Activated naive CD8-positive, alpha-beta T cell (primary cell): Measurements from ENCODE around the gene MAP4K3.
A peak's percentile ranks its signal among the peaks of the same experiment; 100 is the strongest.
"Not testable (repeated sequence)": the region's sequence is repeated elsewhere in the genome, so short reads cannot be mapped to it uniquely, and the experiment has no call there.

Experiments
- H3K27ac Mint-ChIP-seq: one replicate; pipeline ENCODE4 v1.8.0; 2021; ENCODE audit warnings: mixed read lengths
- H3K27me3 Mint-ChIP-seq: one replicate; pipeline ENCODE4 v1.8.0; 2021; ENCODE audit warnings: mixed read lengths
- H3K36me3 Mint-ChIP-seq: one replicate; pipeline ENCODE4 v1.8.0; 2021; ENCODE audit warnings: mixed read lengths
- H3K4me1 Mint-ChIP-seq: one replicate; pipeline ENCODE4 v1.8.0; 2021; ENCODE audit warnings: low read depth, mixed read lengths
- H3K4me3 Mint-ChIP-seq: one replicate; pipeline ENCODE4 v1.8.0; 2021; ENCODE audit warnings: mild to moderate bottlenecking, mixed read lengths
- H3K9me3 Mint-ChIP-seq: one replicate; pipeline ENCODE4 v1.8.0; 2021; ENCODE audit warnings: low read depth, mixed read lengths

Gene MAP4K3

GRCh38 chr2:39378968-39379367 is 58.1 kb downstream of the MAP4K3 start:
- Mint-ChIP-seq H3K9me3 (no peaks in the 10 kb centered on the region), H3K4me3 (no peak overlapping the region), H3K27me3 (no peaks in the 10 kb centered on the region), H3K27ac (no peak overlapping the region), H3K36me3 (peaks cover 12% of the 10 kb centered on the region), H3K4me1 (peaks cover 22% of the 10 kb centered on the region)

GRCh38 chr2:39377226-39377939 is 59.7 kb downstream of the MAP4K3 start:
- no peaks in the 10 kb centered on the region for H3K27me3 Mint-ChIP-seq
- peaks cover 23% of the 10 kb centered on the region for H3K36me3 Mint-ChIP-seq
- H3K4me1 Mint-ChIP-seq, result peaks cover 21% of the 10 kb centered on the region
- H3K27ac Mint-ChIP-seq, result peak overlapping the region; percentile 87
- H3K9me3 Mint-ChIP-seq, result peaks cover 9% of the 10 kb centered on the region
- H3K4me3 Mint-ChIP-seq, result peak overlapping the region; percentile 8

GRCh38 chr2:39375917-39376316 is 61.2 kb downstream of the MAP4K3 start:
- peaks cover 19% of the 10 kb centered on the region for H3K4me1 Mint-ChIP-seq
- H3K4me3 Mint-ChIP-seq, result no peak overlapping the region
- peaks cover 9% of the 10 kb centered on the region for H3K9me3 Mint-ChIP-seq
- no peaks in the 10 kb centered on the region for H3K27me3 Mint-ChIP-seq
- H3K27ac Mint-ChIP-seq, result peak overlapping the region; percentile 10
- peaks cover 28% of the 10 kb centered on the region for H3K36me3 Mint-ChIP-seq

- Mint-ChIP-seq H3K9me3 (peaks cover 9% of the 10 kb centered on the region), H3K36me3 (peaks cover 32% of the 10 kb centered on the region), H3K4me1 (peaks cover 17% of the 10 kb centered on the region), H3K27me3 (no peaks in the 10 kb centered on the region), H3K27ac (no peak overlapping the region), H3K4me3 (no peak overlapping the region)
Measured at GRCh38 chr2:39373181-39373802, 63.8 kb downstream of the MAP4K3 start.

GRCh38 chr2:39370101-39370500 is 67.0 kb downstream of the MAP4K3 start:
- no peaks in the 10 kb centered on the region for H3K27me3 Mint-ChIP-seq
- peaks cover 9% of the 10 kb centered on the region for H3K9me3 Mint-ChIP-seq
- H3K27ac Mint-ChIP-seq, result no peak overlapping the region
- H3K4me1 Mint-ChIP-seq, result peaks cover 12% of the 10 kb centered on the region
- H3K36me3 Mint-ChIP-seq, result peaks cover 28% of the 10 kb centered on the region
- H3K4me3 Mint-ChIP-seq, result no peak overlapping the region

- Mint-ChIP-seq H3K27me3 (no peaks in the 10 kb centered on the region), H3K36me3 (peaks cover 28% of the 10 kb centered on the region), H3K4me3 (no peak overlapping the region), H3K4me1 (peaks cover 12% of the 10 kb centered on the region), H3K9me3 (peaks cover 9% of the 10 kb centered on the region), H3K27ac (no peak overlapping the region)
Measured at GRCh38 chr2:39368846-39369245, 68.2 kb downstream of the MAP4K3 start.

- peaks cover 12% of the 10 kb centered on the region for H3K4me1 Mint-ChIP-seq
- no peak overlapping the region for H3K4me3 Mint-ChIP-seq
- H3K9me3 Mint-ChIP-seq, result peaks cover 7% of the 10 kb centered on the region
- H3K27me3 Mint-ChIP-seq, result no peaks in the 10 kb centered on the region
- H3K27ac Mint-ChIP-seq, result no peak overlapping the region
- peaks cover 25% of the 10 kb centered on the region for H3K36me3 Mint-ChIP-seq
Measured at GRCh38 chr2:39368376-39368775, 68.7 kb downstream of the MAP4K3 start.

- Mint-ChIP-seq H3K9me3 (peaks cover 19% of the 10 kb centered on the region), H3K27me3 (no peaks in the 10 kb centered on the region), H3K36me3 (peaks cover 35% of the 10 kb centered on the region), H3K4me3 (no peak overlapping the region), H3K27ac (no peak overlapping the region), H3K4me1 (no peaks in the 10 kb centered on the region)
Measured at GRCh38 chr2:39362595-39362994, 74.5 kb downstream of the MAP4K3 start.

GRCh38 chr2:39361511-39361910 is 75.6 kb downstream of the MAP4K3 start:
- H3K9me3 Mint-ChIP-seq, result peaks cover 19% of the 10 kb centered on the region
- H3K4me1 Mint-ChIP-seq, result no peaks in the 10 kb centered on the region
- H3K27me3 Mint-ChIP-seq, result no peaks in the 10 kb centered on the region
- H3K4me3 Mint-ChIP-seq, result no peak overlapping the region
- H3K27ac Mint-ChIP-seq, result no peak overlapping the region
- peaks cover 37% of the 10 kb centered on the region for H3K36me3 Mint-ChIP-seq

GRCh38 chr2:39360342-39360741 is 76.7 kb downstream of the MAP4K3 start:
- peaks cover 39% of the 10 kb centered on the region for H3K36me3 Mint-ChIP-seq
- peaks cover 19% of the 10 kb centered on the region for H3K9me3 Mint-ChIP-seq

GRCh38 chr2:39359453-39360038 is 77.5 kb downstream of the MAP4K3 start:
- Mint-ChIP-seq H3K36me3 (peaks cover 37% of the 10 kb centered on the region), H3K27ac (no peak overlapping the region), H3K27me3 (no peaks in the 10 kb centered on the region), H3K9me3 (peaks cover 19% of the 10 kb centered on the region), H3K4me1 (no peaks in the 10 kb centered on the region), H3K4me3 (no peak overlapping the region)

More at GRCh38 chr2:39360342-39360741, 76.7 kb downstream of the MAP4K3 start:
- H3K27ac Mint-ChIP-seq, H3K4me1 Mint-ChIP-seq, H3K4me3 Mint-ChIP-seq, H3K27me3 Mint-ChIP-seq: not testable (repeated sequence)

- H3K4me3 Mint-ChIP-seq, result no peak overlapping the region
- no peaks in the 10 kb centered on the region for H3K27me3 Mint-ChIP-seq
- H3K36me3 Mint-ChIP-seq, result peaks cover 29% of the 10 kb centered on the region
- no peaks in the 10 kb centered on the region for H3K4me1 Mint-ChIP-seq
- H3K9me3 Mint-ChIP-seq, result peaks cover 13% of the 10 kb centered on the region
- H3K27ac Mint-ChIP-seq, result no peak overlapping the region
Measured at GRCh38 chr2:39356922-39357639, 80.0 kb downstream of the MAP4K3 start.

GRCh38 chr2:39350658-39351057 is 86.4 kb downstream of the MAP4K3 start:
- H3K27ac Mint-ChIP-seq, result no peak overlapping the region
- no peak overlapping the region for H3K4me3 Mint-ChIP-seq
- no peaks in the 10 kb centered on the region for H3K4me1 Mint-ChIP-seq
- H3K27me3 Mint-ChIP-seq, result no peaks in the 10 kb centered on the region
- H3K9me3 Mint-ChIP-seq, result no peaks in the 10 kb centered on the region
- peaks cover 9% of the 10 kb centered on the region for H3K36me3 Mint-ChIP-seq

GRCh38 chr2:39338502-39338901 is 98.6 kb downstream of the MAP4K3 start:
- no peaks in the 10 kb centered on the region for H3K27me3 Mint-ChIP-seq
- H3K4me3 Mint-ChIP-seq, result no peak overlapping the region
- H3K4me1 Mint-ChIP-seq, result no peaks in the 10 kb centered on the region
- H3K27ac Mint-ChIP-seq, result no peak overlapping the region
- H3K9me3 Mint-ChIP-seq, result no peaks in the 10 kb centered on the region
- H3K36me3 Mint-ChIP-seq, result peaks cover 17% of the 10 kb centered on the region

GRCh38 chr2:39335930-39336329 is 101.2 kb downstream of the MAP4K3 start:
- Mint-ChIP-seq H3K27me3 (no peaks in the 10 kb centered on the region), H3K4me3 (no peak overlapping the region), H3K9me3 (no peaks in the 10 kb centered on the region), H3K27ac (no peak overlapping the region), H3K4me1 (no peaks in the 10 kb centered on the region), H3K36me3 (peaks cover 21% of the 10 kb centered on the region)
